Chondrocyte (in vitro differentiated cells): ENCODE measurements around the gene FHIT. TPM values are rescaled to one million over a fixed set of nuclear protein-coding genes. Genes with fewer than 3 reads are reported as not detected.

Source experiments
- DNase-seq: peaks from one replicate; pipeline ENCODE4 v3.0.0; 2021; ENCODE audit warnings: mixed read lengths, low spot score
- H3K27ac Mint-ChIP-seq: one replicate; pipeline ENCODE4 v1.8.0; 2021; ENCODE audit warnings: mild to moderate bottlenecking, moderate library complexity, mixed read lengths; ENCODE audit not compliant: unreplicated experiment
- H3K27me3 Mint-ChIP-seq: 2 replicates; pipeline ENCODE4 v1.8.0; 2021; ENCODE audit warnings: low read depth, mixed read lengths
- H3K36me3 Mint-ChIP-seq: 2 replicates; pipeline ENCODE4 v1.8.0; 2021; ENCODE audit warnings: low read depth, mixed read lengths
- H3K4me1 Mint-ChIP-seq: 2 replicates; pipeline ENCODE4 v1.8.0; 2021; ENCODE audit warnings: low read depth, mild to moderate bottlenecking, mixed read lengths
- H3K4me3 Mint-ChIP-seq: one replicate; pipeline ENCODE4 v1.8.0; 2021; ENCODE audit warnings: mild to moderate bottlenecking, moderate library complexity, mixed read lengths; ENCODE audit not compliant: unreplicated experiment
- H3K9me3 Mint-ChIP-seq: 2 replicates; pipeline ENCODE4 v1.8.0; 2021; ENCODE audit warnings: low read depth, mixed read lengths
- total RNA-seq: library from RNA; stranded (reverse); gene quantifications from 3 replicates; pipeline ENCODE4 v1.2.1, GENCODE V29; 2021
- TF ChIP-seq, protein P1 (sequence below): fragments of 200-600 bp; sonication (generic); IDR thresholded peaks from 2 replicates; pipeline ENCODE4 v1.5.0; 2021; ENCODE audit warnings: antibody characterized with exemption, mild to moderate bottlenecking, moderate library complexity

FHIT gene
- total RNA-seq, 1 donor from 2014 or later, result 3.8 TPM

DNA sequence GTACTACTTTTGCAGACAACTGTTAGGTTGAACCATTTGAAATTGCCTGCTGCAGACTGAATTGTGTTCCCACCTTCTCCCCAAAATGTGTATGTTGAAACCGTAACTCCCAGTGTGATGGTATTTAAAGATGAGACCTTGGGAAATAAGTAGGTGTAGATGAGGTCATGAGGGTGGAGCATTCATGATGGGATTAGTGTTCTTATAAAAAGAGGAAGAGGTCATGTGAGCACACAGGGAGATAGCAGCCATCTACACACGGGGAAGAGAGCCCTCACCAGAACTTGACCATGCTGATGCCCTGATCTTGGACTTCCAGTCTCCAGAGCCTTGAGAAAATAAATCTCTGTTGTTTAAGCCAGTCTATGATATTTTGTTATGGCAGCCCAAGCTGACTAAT lies 17.4 kb upstream of the FHIT start:
- TF ChIP-seq, protein P1, sequence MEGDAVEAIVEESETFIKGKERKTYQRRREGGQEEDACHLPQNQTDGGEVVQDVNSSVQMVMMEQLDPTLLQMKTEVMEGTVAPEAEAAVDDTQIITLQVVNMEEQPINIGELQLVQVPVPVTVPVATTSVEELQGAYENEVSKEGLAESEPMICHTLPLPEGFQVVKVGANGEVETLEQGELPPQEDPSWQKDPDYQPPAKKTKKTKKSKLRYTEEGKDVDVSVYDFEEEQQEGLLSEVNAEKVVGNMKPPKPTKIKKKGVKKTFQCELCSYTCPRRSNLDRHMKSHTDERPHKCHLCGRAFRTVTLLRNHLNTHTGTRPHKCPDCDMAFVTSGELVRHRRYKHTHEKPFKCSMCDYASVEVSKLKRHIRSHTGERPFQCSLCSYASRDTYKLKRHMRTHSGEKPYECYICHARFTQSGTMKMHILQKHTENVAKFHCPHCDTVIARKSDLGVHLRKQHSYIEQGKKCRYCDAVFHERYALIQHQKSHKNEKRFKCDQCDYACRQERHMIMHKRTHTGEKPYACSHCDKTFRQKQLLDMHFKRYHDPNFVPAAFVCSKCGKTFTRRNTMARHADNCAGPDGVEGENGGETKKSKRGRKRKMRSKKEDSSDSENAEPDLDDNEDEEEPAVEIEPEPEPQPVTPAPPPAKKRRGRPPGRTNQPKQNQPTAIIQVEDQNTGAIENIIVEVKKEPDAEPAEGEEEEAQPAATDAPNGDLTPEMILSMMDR, result no peak
- Mint-ChIP-seq H3K36me3 (no peaks in the 10 kb centered on the region), H3K27me3 (peaks cover 12% of the 10 kb centered on the region), H3K9me3 (peaks cover 2% of the 10 kb centered on the region), H3K4me1 (no peaks in the 10 kb centered on the region), H3K27ac (no peak overlapping the region), H3K4me3 (no peak overlapping the region)
- DNase-seq, result no peak

DNA sequence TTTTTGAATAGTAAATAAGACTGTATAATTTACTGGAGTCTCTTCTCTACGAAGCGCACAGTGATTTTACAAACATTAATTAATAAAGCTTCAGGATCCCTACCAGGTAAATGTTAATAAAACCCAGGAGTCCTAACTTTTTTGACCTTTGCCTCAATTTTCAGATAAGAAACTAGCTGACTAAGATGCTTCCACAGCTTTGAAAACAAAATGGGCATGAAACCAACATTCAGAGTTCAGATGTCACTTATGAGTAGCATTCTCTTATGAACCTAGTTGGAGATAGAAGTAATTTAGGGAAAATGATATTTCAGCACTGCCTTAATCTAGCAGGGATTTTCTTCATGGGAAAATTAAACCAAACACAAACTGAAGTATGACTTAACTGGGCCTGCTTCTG lies 13.0 kb upstream of the FHIT start:
- H3K4me1 Mint-ChIP-seq, result no peaks in the 10 kb centered on the region
- DNase-seq, result no peak
- TF ChIP-seq, protein P1, result no peak
- H3K4me3 Mint-ChIP-seq, result no peak overlapping the region
- H3K27me3 Mint-ChIP-seq, result peaks cover 22% of the 10 kb centered on the region
- H3K36me3 Mint-ChIP-seq, result peaks cover 6% of the 10 kb centered on the region
- no peak overlapping the region for H3K27ac Mint-ChIP-seq
- H3K9me3 Mint-ChIP-seq, result peaks cover 11% of the 10 kb centered on the region

DNA sequence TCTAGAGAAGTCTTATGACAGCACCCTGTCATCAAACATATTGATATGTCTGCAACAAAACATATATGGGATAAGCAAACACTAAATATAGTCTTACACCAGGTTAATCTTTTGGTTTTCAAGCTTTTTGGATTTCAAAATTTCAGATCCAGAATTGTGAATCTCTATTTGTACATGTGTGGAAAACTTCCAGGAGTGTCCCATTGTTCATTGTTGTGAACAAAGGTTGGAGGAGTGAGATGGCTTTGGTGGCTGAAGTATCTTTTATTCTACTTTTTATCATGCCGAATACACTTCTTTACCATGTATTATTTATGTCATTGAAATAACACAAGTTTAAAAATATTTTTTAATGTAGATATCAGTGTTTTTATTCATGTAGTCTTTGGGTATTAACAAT lies 5.9 kb upstream of the FHIT start:
- H3K27ac Mint-ChIP-seq, result no peak overlapping the region
- H3K4me1 Mint-ChIP-seq, result peaks cover 2% of the 10 kb centered on the region
- H3K36me3 Mint-ChIP-seq, result peaks cover 6% of the 10 kb centered on the region
- H3K4me3 Mint-ChIP-seq, result no peak overlapping the region
- no peak for DNase-seq
- TF ChIP-seq, protein P1, result no peak
- peaks cover 14% of the 10 kb centered on the region for H3K27me3 Mint-ChIP-seq
- H3K9me3 Mint-ChIP-seq, result peaks cover 11% of the 10 kb centered on the region

DNA sequence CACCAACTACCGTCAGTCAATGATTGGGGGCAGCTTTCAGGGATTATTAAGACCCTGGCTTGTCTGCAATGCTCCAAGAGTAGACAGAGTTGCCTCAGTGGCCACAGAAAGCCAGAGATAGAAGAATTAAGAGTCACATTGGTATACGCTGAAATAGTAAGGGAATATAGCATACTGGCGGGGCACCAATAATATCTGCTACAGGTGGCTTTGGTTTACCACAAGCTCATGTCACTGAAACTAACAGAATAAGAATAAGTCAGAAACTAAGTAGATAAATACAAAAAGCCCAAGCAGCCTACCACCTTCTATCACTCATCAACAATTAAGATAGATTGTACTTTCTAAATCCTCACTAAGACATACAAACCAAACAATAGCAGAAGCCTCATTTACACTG lies 2.5 kb upstream of the FHIT start:
- H3K27ac Mint-ChIP-seq, result no peak overlapping the region
- H3K36me3 Mint-ChIP-seq, result no peaks in the 10 kb centered on the region
- H3K4me3 Mint-ChIP-seq, result no peak overlapping the region
- no peak for DNase-seq
- no peaks in the 10 kb centered on the region for H3K27me3 Mint-ChIP-seq
- TF ChIP-seq, protein P1, result no peak
- H3K4me1 Mint-ChIP-seq, result peaks cover 16% of the 10 kb centered on the region
- H3K9me3 Mint-ChIP-seq, result no peaks in the 10 kb centered on the region

DNA sequence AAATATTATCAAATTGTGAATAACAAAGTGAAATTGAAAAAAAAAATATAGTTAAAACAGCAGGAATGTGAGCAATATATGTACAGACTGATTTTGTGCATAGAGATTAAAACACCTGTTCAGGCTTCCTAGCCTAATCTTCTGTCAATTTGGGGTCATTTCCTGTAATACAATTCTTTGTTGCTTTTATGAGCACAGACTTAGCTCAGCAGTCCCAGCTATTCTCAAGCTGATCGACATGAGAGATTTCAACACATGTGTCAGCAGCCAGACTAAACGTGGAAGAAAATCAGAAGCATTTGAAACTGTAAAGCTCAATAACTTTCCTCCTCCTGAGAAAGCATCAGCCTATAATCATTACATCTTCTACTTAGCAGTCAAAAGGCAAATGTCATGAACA lies 1.6 kb upstream of the FHIT start:
- Mint-ChIP-seq H3K4me3 (no peak overlapping the region), H3K27me3 (no peaks in the 10 kb centered on the region), H3K27ac (no peak overlapping the region), H3K4me1 (peaks cover 16% of the 10 kb centered on the region), H3K36me3 (no peaks in the 10 kb centered on the region), H3K9me3 (no peaks in the 10 kb centered on the region)
- no peak for DNase-seq
- TF ChIP-seq, protein P1, result no peak
